ENCODE data around the gene RTL1.

RTL1 gene

GRCh38 chr14:100885617-100886016, 17.9 kb downstream of the RTL1 start:
- no peaks in the 10 kb centered on the region for H3K79me2 ChIP-seq (ENCODE audit: insufficient read depth, low read depth)
- H3K4me3 ChIP-seq (IDR thresholded peaks at IDR 0.05; ENCODE audit: insufficient read depth, low read depth, low read length), result no peak overlapping the region
- no peaks in the 10 kb centered on the region for H3K27me3 ChIP-seq (ENCODE audit: insufficient read depth, low read depth)
- H3K27ac ChIP-seq, result no peak overlapping the region
- H4K20me1 ChIP-seq (ENCODE audit: insufficient read depth), result no peaks in the 10 kb centered on the region
- TF ChIP-seq CTCF (conservative IDR thresholded peaks at IDR 0.05; ENCODE audit: low read depth, low read length), result no peak
- no peaks in the 10 kb centered on the region for H3K4me1 ChIP-seq (ENCODE audit: low read depth, poor library complexity, severe bottlenecking)
- H3K36me3 ChIP-seq (ENCODE audit: insufficient read depth), result no peaks in the 10 kb centered on the region
- H3K4me2 ChIP-seq, result no peak overlapping the region
- H3K9ac ChIP-seq, result no peak overlapping the region
- no peak overlapping the region for H2AFZ ChIP-seq (ENCODE audit: low read depth)

GRCh38 chr14:100885196-100885595, 18.3 kb downstream of the RTL1 start:
- Histone ChIP-seq H3K27ac (no peak overlapping the region), H3K9ac (no peak overlapping the region), H3K4me1 (ENCODE audit: low read depth, poor library complexity, severe bottlenecking) (no peaks in the 10 kb centered on the region), H3K79me2 (ENCODE audit: insufficient read depth, low read depth) (no peaks in the 10 kb centered on the region), H2AFZ (ENCODE audit: low read depth) (no peak overlapping the region), H4K20me1 (ENCODE audit: insufficient read depth) (no peaks in the 10 kb centered on the region), H3K36me3 (ENCODE audit: insufficient read depth) (no peaks in the 10 kb centered on the region), H3K27me3 (ENCODE audit: insufficient read depth, low read depth) (no peaks in the 10 kb centered on the region), H3K4me2 (no peak overlapping the region), H3K4me3 (IDR thresholded peaks at IDR 0.05; ENCODE audit: insufficient read depth, low read depth, low read length) (no peak overlapping the region)
- no peak for TF ChIP-seq CTCF (conservative IDR thresholded peaks at IDR 0.05; ENCODE audit: low read depth, low read length)

GRCh38 chr14:100884456-100884855, 19.1 kb downstream of the RTL1 start:
- Histone ChIP-seq H3K4me1 (ENCODE audit: low read depth, poor library complexity, severe bottlenecking) (no peaks in the 10 kb centered on the region), H3K9ac (no peak overlapping the region), H3K27ac (no peak overlapping the region), H3K79me2 (ENCODE audit: insufficient read depth, low read depth) (no peaks in the 10 kb centered on the region), H4K20me1 (ENCODE audit: insufficient read depth) (no peaks in the 10 kb centered on the region), H3K36me3 (ENCODE audit: insufficient read depth) (no peaks in the 10 kb centered on the region), H2AFZ (ENCODE audit: low read depth) (no peak overlapping the region), H3K4me3 (IDR thresholded peaks at IDR 0.05; ENCODE audit: insufficient read depth, low read depth, low read length) (no peak overlapping the region), H3K27me3 (ENCODE audit: insufficient read depth, low read depth) (no peaks in the 10 kb centered on the region), H3K4me2 (no peak overlapping the region)
- no peak for TF ChIP-seq CTCF (conservative IDR thresholded peaks at IDR 0.05; ENCODE audit: low read depth, low read length)

- TF ChIP-seq CTCF (conservative IDR thresholded peaks at IDR 0.05; ENCODE audit: low read depth, low read length), result no peak
- no peak overlapping the region for H3K4me3 ChIP-seq (IDR thresholded peaks at IDR 0.05; ENCODE audit: insufficient read depth, low read depth, low read length)
- H3K27ac ChIP-seq, result no peak overlapping the region
- H3K79me2 ChIP-seq (ENCODE audit: insufficient read depth, low read depth), result no peaks in the 10 kb centered on the region
- H3K4me2 ChIP-seq, result no peak overlapping the region
- H3K36me3 ChIP-seq (ENCODE audit: insufficient read depth), result no peaks in the 10 kb centered on the region
- H3K9ac ChIP-seq, result no peak overlapping the region
- H2AFZ ChIP-seq (ENCODE audit: low read depth), result no peak overlapping the region
- H3K27me3 ChIP-seq (ENCODE audit: insufficient read depth, low read depth), result no peaks in the 10 kb centered on the region
- no peaks in the 10 kb centered on the region for H3K4me1 ChIP-seq (ENCODE audit: low read depth, poor library complexity, severe bottlenecking)
- H4K20me1 ChIP-seq (ENCODE audit: insufficient read depth), result no peaks in the 10 kb centered on the region
These were observed 19.8 kb downstream of the RTL1 start for GRCh38 chr14:100883789-100884101.

Data from KMS-11 (cell line).